Suprapubic skin (tissue), 4 donors: ENCODE results near the gene SLC9B1. TPM values are rescaled to one million over a fixed set of nuclear protein-coding genes. Genes with fewer than 3 reads are reported as not detected.

Experiments
- DNase-seq, 2 donors: peaks; one replicate each; pipeline ENCODE4 v3.0.0-alpha.2; 2019; ENCODE audit warnings: low spot score in 2 of 2
- H3K27ac ChIP-seq: fragments of 200-600 bp; sonication (generic); one replicate; pipeline ENCODE4 v1.5.1; 2019
- H3K27me3 ChIP-seq: fragments of 200-600 bp; sonication (generic); one replicate; pipeline ENCODE4 v1.5.1; 2019
- H3K36me3 ChIP-seq: fragments of 200-600 bp; sonication (generic); one replicate; pipeline ENCODE4 v1.5.1; 2019
- H3K4me1 ChIP-seq: fragments of 200-600 bp; sonication (generic); one replicate; pipeline ENCODE4 v1.5.1; 2019
- H3K4me3 ChIP-seq: fragments of 200-600 bp; sonication (generic); one replicate; pipeline ENCODE4 v1.5.1; 2019; ENCODE audit warnings: mild to moderate bottlenecking
- H3K9me3 ChIP-seq: fragments of 200-600 bp; sonication (generic); one replicate; pipeline ENCODE4 v1.5.1; 2019
- CTCF ChIP-seq, 2 donors: fragments of 200-600 bp in 1 of 2; fragments of 450-650 bp in 1 of 2; sonication (generic) in 1 of 2; IDR thresholded peaks; one replicate each; pipeline ENCODE4 v1.5.1; 2016 to 2019; ENCODE audit warnings: antibody characterized with exemption in 2 of 2, mild to moderate bottlenecking in 1 of 2, moderate library complexity in 1 of 2
- EP300 ChIP-seq: sonication (generic); formaldehyde crosslinking; IDR thresholded peaks from one replicate; pipeline ENCODE4 v1.6.1; 2017; ENCODE audit warnings: antibody characterized with exemption
- POLR2A ChIP-seq, 2 donors: fragments of 450-650 bp; IDR thresholded peaks; one replicate each; pipeline ENCODE4 v1.6.1; 2017; ENCODE audit warnings: antibody characterized with exemption in 2 of 2, mild to moderate bottlenecking in 2 of 2, moderate library complexity in 2 of 2
- POLR2AphosphoS5 ChIP-seq, 3 donors: sonication (generic); formaldehyde crosslinking; IDR thresholded peaks; one replicate each; pipeline ENCODE4 v1.6.1; 2017; ENCODE audit warnings: antibody characterized with exemption in 3 of 3
- WGBS: methylation state at CpG from one replicate; pipeline ENCODE4 v1.1.5; 2018; 5-methylcytosine and 5-hydroxymethylcytosine counted together
- total RNA-seq, 4 donors: library from RNA; depleted of rRNA; stranded (reverse); fragments of >200 nt; gene quantifications; one replicate each; pipeline ENCODE4 v1.1.0, GENCODE V29; 2016

Gene SLC9B1
- total RNA-seq, 4 donors from 2014 or later: 0.30 to 2.9 TPM; not detected in 2

DNA sequence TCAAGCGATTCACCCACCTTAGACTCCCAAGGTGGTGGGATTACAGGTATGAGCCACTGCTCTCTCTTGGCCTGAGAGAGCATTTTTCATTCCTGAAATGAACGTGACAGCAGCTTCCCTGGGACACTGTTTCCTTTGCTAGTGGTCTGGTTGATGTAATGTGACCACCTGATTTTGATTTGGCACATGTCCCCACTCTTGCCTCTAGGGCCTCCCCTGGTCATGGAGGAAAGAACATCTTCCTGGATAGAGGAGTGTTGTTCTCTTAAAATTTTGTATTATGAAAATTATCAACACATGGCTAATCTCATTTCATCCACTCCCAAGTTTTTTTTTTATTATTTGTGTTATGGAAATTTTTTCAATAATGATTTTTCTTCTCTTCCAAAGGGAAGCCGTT, 33.3 kb upstream of the SLC9B1 start:
- 72% methylated on average over 3 of the region's 3 CpGs for WGBS
- no peak overlapping the region for H3K4me3 ChIP-seq
- H3K36me3 ChIP-seq: peaks cover 14% of the 10 kb centered on the region
- H3K9me3 ChIP-seq: no peaks in the 10 kb centered on the region
- no peaks in the 10 kb centered on the region for H3K27me3 ChIP-seq
- no peak overlapping the region for H3K27ac ChIP-seq
- H3K4me1 ChIP-seq: no peaks in the 10 kb centered on the region
- TF ChIP-seq EP300: no peak
- TF ChIP-seq POLR2AphosphoS5 (IDR thresholded peaks at IDR 0.05): no peak
- no peak for TF ChIP-seq POLR2A (IDR thresholded peaks at IDR 0.05)
- no peak for TF ChIP-seq CTCF (IDR thresholded peaks at IDR 0.05)
- DNase-seq: no peak

DNA sequence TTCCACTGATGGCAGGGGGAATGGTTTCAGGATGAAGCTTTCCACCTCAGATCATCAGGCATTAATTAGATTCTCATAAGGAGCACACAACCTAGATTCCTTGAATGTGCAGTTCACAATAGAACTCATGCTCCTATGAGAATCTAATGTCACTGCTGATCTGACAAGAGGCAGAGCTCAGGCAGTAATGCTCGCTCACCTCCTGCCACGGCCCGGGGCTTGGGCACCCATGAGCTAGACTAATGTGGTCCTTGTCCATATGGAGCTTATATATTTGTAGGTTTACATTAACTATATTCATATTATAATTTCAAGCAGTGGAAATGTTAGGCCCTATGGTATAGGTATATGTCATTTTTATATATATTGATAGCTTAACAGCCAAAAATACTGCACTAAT, 32.6 kb upstream of the SLC9B1 start:
- H3K27ac ChIP-seq: no peak overlapping the region
- no peaks in the 10 kb centered on the region for H3K27me3 ChIP-seq
- WGBS: 94% methylated on average over 3 of the region's 3 CpGs
- no peak overlapping the region for H3K4me3 ChIP-seq
- H3K9me3 ChIP-seq: no peaks in the 10 kb centered on the region
- DNase-seq: no peak
- H3K4me1 ChIP-seq: no peaks in the 10 kb centered on the region
- peaks cover 14% of the 10 kb centered on the region for H3K36me3 ChIP-seq
- no peak for TF ChIP-seq POLR2A (IDR thresholded peaks at IDR 0.05)
- no peak for TF ChIP-seq POLR2AphosphoS5 (IDR thresholded peaks at IDR 0.05)
- no peak for TF ChIP-seq CTCF (IDR thresholded peaks at IDR 0.05)
- no peak for TF ChIP-seq EP300

GRCh38 chr4:103050736-103051436, 31.4 kb upstream of the SLC9B1 start:
- Histone ChIP-seq H3K9me3 (no peaks in the 10 kb centered on the region), H3K36me3 (peaks cover 14% of the 10 kb centered on the region), H3K4me1 (no peaks in the 10 kb centered on the region), H3K27ac (no peak overlapping the region), H3K4me3 (no peak overlapping the region), H3K27me3 (no peaks in the 10 kb centered on the region)
- no peak for DNase-seq
- TF ChIP-seq CTCF (IDR thresholded peaks at IDR 0.05): no peak
- TF ChIP-seq POLR2AphosphoS5 (IDR thresholded peaks at IDR 0.05): no peak
- 56% methylated on average over 2 of the region's 2 CpGs for WGBS

GRCh38 chr4:103046416-103047290, 27.1 kb upstream of the SLC9B1 start:
- TF ChIP-seq POLR2A (IDR thresholded peaks at IDR 0.05) (no peak), CTCF (IDR thresholded peaks at IDR 0.05) (peak in 1 of 2 donors; percentile 65), POLR2AphosphoS5 (IDR thresholded peaks at IDR 0.05) (no peak)
- Histone ChIP-seq H3K36me3 (peaks cover 24% of the 10 kb centered on the region), H3K9me3 (no peaks in the 10 kb centered on the region), H3K27ac (no peak overlapping the region), H3K4me3 (no peak overlapping the region), H3K4me1 (no peaks in the 10 kb centered on the region), H3K27me3 (no peaks in the 10 kb centered on the region)
- WGBS: 54% methylated on average over 5 of the region's 5 CpGs
- DNase-seq: no peak

GRCh38 chr4:103044183-103044582, 24.7 kb upstream of the SLC9B1 start:
- Histone ChIP-seq H3K4me3 (no peak overlapping the region), H3K27ac (no peak overlapping the region), H3K27me3 (no peaks in the 10 kb centered on the region), H3K9me3 (no peaks in the 10 kb centered on the region), H3K4me1 (no peaks in the 10 kb centered on the region), H3K36me3 (peaks cover 15% of the 10 kb centered on the region)
- no peak for DNase-seq
- no peak for TF ChIP-seq EP300
- TF ChIP-seq POLR2AphosphoS5 (IDR thresholded peaks at IDR 0.05): no peak
- TF ChIP-seq POLR2A (IDR thresholded peaks at IDR 0.05): no peak
- no peak for TF ChIP-seq CTCF (IDR thresholded peaks at IDR 0.05)
- WGBS: 91% methylated on average over 2 of the region's 2 CpGs
